ENCODE measurements around the gene RIOK2. TPM values are rescaled to one million over a fixed set of nuclear protein-coding genes. Genes with fewer than 3 reads are reported as not detected.

RIOK2 gene
- total and polyA plus RNA-seq, 10 of the 15 experiments (the other 5 are each of a cell fraction or from before 2014, with no cell fraction given): 23.0 to 69.1 (median 33.3) TPM

- TF ChIP-seq CUX1 (IDR thresholded peaks at IDR 0.05; ENCODE audit: insufficient replicate concordance, low read depth, low read length): no peak
- TF ChIP-seq POLR2A (IDR thresholded peaks at IDR 0.05; ENCODE audit: low read depth, low read length): no peak
- TF ChIP-seq, protein P1, sequence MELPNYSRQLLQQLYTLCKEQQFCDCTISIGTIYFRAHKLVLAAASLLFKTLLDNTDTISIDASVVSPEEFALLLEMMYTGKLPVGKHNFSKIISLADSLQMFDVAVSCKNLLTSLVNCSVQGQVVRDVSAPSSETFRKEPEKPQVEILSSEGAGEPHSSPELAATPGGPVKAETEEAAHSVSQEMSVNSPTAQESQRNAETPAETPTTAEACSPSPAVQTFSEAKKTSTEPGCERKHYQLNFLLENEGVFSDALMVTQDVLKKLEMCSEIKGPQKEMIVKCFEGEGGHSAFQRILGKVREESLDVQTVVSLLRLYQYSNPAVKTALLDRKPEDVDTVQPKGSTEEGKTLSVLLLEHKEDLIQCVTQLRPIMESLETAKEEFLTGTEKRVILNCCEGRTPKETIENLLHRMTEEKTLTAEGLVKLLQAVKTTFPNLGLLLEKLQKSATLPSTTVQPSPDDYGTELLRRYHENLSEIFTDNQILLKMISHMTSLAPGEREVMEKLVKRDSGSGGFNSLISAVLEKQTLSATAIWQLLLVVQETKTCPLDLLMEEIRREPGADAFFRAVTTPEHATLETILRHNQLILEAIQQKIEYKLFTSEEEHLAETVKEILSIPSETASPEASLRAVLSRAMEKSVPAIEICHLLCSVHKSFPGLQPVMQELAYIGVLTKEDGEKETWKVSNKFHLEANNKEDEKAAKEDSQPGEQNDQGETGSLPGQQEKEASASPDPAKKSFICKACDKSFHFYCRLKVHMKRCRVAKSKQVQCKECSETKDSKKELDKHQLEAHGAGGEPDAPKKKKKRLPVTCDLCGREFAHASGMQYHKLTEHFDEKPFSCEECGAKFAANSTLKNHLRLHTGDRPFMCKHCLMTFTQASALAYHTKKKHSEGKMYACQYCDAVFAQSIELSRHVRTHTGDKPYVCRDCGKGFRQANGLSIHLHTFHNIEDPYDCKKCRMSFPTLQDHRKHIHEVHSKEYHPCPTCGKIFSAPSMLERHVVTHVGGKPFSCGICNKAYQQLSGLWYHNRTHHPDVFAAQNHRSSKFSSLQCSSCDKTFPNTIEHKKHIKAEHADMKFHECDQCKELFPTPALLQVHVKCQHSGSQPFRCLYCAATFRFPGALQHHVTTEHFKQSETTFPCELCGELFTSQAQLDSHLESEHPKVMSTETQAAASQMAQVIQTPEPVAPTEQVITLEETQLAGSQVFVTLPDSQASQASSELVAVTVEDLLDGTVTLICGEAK (IDR thresholded peaks at IDR 0.05; ENCODE audit: borderline replicate concordance): no peak
- TF ChIP-seq, protein P2, sequence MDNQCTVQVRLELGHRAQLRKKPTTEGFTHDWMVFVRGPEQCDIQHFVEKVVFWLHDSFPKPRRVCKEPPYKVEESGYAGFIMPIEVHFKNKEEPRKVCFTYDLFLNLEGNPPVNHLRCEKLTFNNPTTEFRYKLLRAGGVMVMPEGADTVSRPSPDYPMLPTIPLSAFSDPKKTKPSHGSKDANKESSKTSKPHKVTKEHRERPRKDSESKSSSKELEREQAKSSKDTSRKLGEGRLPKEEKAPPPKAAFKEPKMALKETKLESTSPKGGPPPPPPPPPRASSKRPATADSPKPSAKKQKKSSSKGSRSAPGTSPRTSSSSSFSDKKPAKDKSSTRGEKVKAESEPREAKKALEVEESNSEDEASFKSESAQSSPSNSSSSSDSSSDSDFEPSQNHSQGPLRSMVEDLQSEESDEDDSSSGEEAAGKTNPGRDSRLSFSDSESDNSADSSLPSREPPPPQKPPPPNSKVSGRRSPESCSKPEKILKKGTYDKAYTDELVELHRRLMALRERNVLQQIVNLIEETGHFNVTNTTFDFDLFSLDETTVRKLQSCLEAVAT (IDR thresholded peaks at IDR 0.05): no peak
- TF ChIP-seq NR2C1 (IDR thresholded peaks at IDR 0.05): no peak
- TF ChIP-seq TCF7 (IDR thresholded peaks at IDR 0.05; ENCODE audit: borderline replicate concordance): no peak
- TF ChIP-seq TCF12 (IDR thresholded peaks at IDR 0.05; ENCODE audit: low read depth, low read length): no peak
- TF ChIP-seq ZZZ3 (IDR thresholded peaks at IDR 0.05; ENCODE audit: control insufficient read depth, insufficient read length, low read depth): no peak
Observed at GRCh38 chr5:97131139-97131710, 51.8 kb downstream of the RIOK2 start (continued).

Data from GM12878 (cell line).